ENCODE results near the gene HAGHL. TPM values are rescaled to one million over a fixed set of nuclear protein-coding genes. Genes with fewer than 3 reads are reported as not detected.

HAGHL gene
- total and polyA plus RNA-seq, 2 of the 8 experiments (the other 6 are each of a cell fraction or from before 2014, with no cell fraction given) = 26.6 to 26.9 TPM

- no peak for TF ChIP-seq HDAC2 (IDR thresholded peaks at IDR 0.05; ENCODE audit: borderline replicate concordance in 1 of 2, low read depth in 2 of 2, low read length in 2 of 2)
- no peak for TF ChIP-seq RBBP5 (IDR thresholded peaks at IDR 0.05; ENCODE audit: borderline replicate concordance, low read depth, low read length)
- TF ChIP-seq, protein P1, sequence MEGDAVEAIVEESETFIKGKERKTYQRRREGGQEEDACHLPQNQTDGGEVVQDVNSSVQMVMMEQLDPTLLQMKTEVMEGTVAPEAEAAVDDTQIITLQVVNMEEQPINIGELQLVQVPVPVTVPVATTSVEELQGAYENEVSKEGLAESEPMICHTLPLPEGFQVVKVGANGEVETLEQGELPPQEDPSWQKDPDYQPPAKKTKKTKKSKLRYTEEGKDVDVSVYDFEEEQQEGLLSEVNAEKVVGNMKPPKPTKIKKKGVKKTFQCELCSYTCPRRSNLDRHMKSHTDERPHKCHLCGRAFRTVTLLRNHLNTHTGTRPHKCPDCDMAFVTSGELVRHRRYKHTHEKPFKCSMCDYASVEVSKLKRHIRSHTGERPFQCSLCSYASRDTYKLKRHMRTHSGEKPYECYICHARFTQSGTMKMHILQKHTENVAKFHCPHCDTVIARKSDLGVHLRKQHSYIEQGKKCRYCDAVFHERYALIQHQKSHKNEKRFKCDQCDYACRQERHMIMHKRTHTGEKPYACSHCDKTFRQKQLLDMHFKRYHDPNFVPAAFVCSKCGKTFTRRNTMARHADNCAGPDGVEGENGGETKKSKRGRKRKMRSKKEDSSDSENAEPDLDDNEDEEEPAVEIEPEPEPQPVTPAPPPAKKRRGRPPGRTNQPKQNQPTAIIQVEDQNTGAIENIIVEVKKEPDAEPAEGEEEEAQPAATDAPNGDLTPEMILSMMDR (IDR thresholded peaks at IDR 0.05; ENCODE audit: control extremely low read depth in 1 of 3, insufficient read depth in 1 of 3, low read depth in 1 of 3, low read length in 3 of 3) = peak in 2 of 3 experiments; percentile 22 to 28; a peak in 2 of 4 replicates
- no peak for TF ChIP-seq TAF1 (IDR thresholded peaks at IDR 0.05; ENCODE audit: low read depth, low read length)
- TF ChIP-seq MAFK (IDR thresholded peaks at IDR 0.05; ENCODE audit: low read depth, low read length) = peak; percentile 9; the same call in 1 of the 2 replicates
- no peak for TF ChIP-seq POU5F1 (IDR thresholded peaks at IDR 0.05; ENCODE audit: low read depth, low read length)
- 0 out of 4 replicates have a peak, but pooled peaks of 1 of the 2 experiments have one; percentile 63 for TF ChIP-seq SIN3A (conservative IDR thresholded peaks at IDR 0.05 in 1 of 2, IDR thresholded peaks at IDR 0.05 in 1 of 2; ENCODE audit: low read depth in 1 of 2, low read length in 2 of 2)
- no peak for TF ChIP-seq KDM1A (IDR thresholded peaks at IDR 0.05; ENCODE audit: borderline replicate concordance, low read length)
- 0 out of 2 replicates have a peak, but pooled peaks have one; percentile 40 for TF ChIP-seq JUND (IDR thresholded peaks at IDR 0.05; ENCODE audit: low read length)
- TF ChIP-seq TEAD4 (IDR thresholded peaks at IDR 0.05; ENCODE audit: low read depth, low read length) = no peak
- peak; percentile 49; the same call in 1 of the 2 replicates for TF ChIP-seq BACH1 (IDR thresholded peaks at IDR 0.05; ENCODE audit: low read length)
- TF ChIP-seq BRCA1 (IDR thresholded peaks at IDR 0.05; ENCODE audit: low read depth, low read length) = no peak
- no peak for TF ChIP-seq ASH2L (IDR thresholded peaks at IDR 0.05; ENCODE audit: low read length)
- TF ChIP-seq HDAC6 (IDR thresholded peaks at IDR 0.05; ENCODE audit: low read depth, low read length) = no peak
- no peak for TF ChIP-seq CTBP2 (IDR thresholded peaks at IDR 0.05; ENCODE audit: borderline replicate concordance, insufficient read depth, insufficient read length, low read length)
- no peak for TF ChIP-seq SRF (IDR thresholded peaks at IDR 0.05; ENCODE audit: low read depth, low read length)
- no peak for TF ChIP-seq ATF3 (IDR thresholded peaks at IDR 0.05; ENCODE audit: insufficient read depth, low read depth, low read length)
Observed at GRCh38 chr16:709566-710499, 17.1 kb upstream of the HAGHL start (continued).

All from H1 (cell line).